Liver (tissue), 3 donors: ENCODE data around the gene ZDHHC11B.
"Not testable (repeated sequence)": the region's sequence is repeated elsewhere in the genome, so short reads cannot be mapped to it uniquely, and the experiment has no call there.

Experiments used
- EGR1 ChIP-seq, 2 donors: IDR thresholded peaks; 2 replicates each; pipeline ENCODE4 v1.6.1; 2016 to 2018; ENCODE audit warnings: antibody characterized with exemption in 2 of 2, low read depth in 2 of 2
- JUND ChIP-seq, 2 donors: IDR thresholded peaks; 2 replicates each; pipeline ENCODE4 v1.6.1; 2016; ENCODE audit warnings: antibody characterized with exemption in 2 of 2
- NR2F2 ChIP-seq: IDR thresholded peaks from 2 replicates; pipeline ENCODE4 v1.6.1; 2016; ENCODE audit warnings: antibody characterized with exemption
- RAD21 ChIP-seq, 2 donors: IDR thresholded peaks; 2 replicates each; pipeline ENCODE4 v1.6.1; 2016; ENCODE audit warnings: antibody characterized with exemption in 2 of 2, mild to moderate bottlenecking in 2 of 2
- REST ChIP-seq: IDR thresholded peaks from 2 replicates; pipeline ENCODE4 v1.6.1; 2016; ENCODE audit warnings: antibody characterized with exemption, mild to moderate bottlenecking
- SP1 ChIP-seq: IDR thresholded peaks from 2 replicates; pipeline ENCODE4 v1.6.1; 2018; ENCODE audit warnings: antibody characterized with exemption, mild to moderate bottlenecking
- TAF1 ChIP-seq: conservative IDR thresholded peaks from 2 replicates; pipeline ENCODE4 v1.6.1; 2016; ENCODE audit warnings: antibody characterized with exemption, mild to moderate bottlenecking
- YY1 ChIP-seq: IDR thresholded peaks from 2 replicates; pipeline ENCODE4 v1.6.1; 2016; ENCODE audit warnings: antibody characterized with exemption, mild to moderate bottlenecking
- TF ChIP-seq, protein P1 (sequence below): fragments of 150-350 bp; IDR thresholded peaks from 2 replicates; pipeline ENCODE4 v1.5.1; 2017; ENCODE audit warnings: improper control_type of control experiment, low read depth, low read length; ENCODE audit not compliant: missing input control
- TF ChIP-seq, protein P2 (sequence below): IDR thresholded peaks from 2 replicates; pipeline ENCODE4 v1.6.1; 2016; ENCODE audit warnings: antibody characterized with exemption
- TF ChIP-seq, protein P3 (sequence below): IDR thresholded peaks from 2 replicates; pipeline ENCODE4 v1.6.1; 2016; ENCODE audit warnings: antibody characterized with exemption
- TF ChIP-seq, protein P4 (sequence below): IDR thresholded peaks from 2 replicates; pipeline ENCODE4 v1.6.1; 2016; ENCODE audit warnings: antibody characterized with exemption
- donor health status: healthy.
- donor health status: healthy.

DNA sequence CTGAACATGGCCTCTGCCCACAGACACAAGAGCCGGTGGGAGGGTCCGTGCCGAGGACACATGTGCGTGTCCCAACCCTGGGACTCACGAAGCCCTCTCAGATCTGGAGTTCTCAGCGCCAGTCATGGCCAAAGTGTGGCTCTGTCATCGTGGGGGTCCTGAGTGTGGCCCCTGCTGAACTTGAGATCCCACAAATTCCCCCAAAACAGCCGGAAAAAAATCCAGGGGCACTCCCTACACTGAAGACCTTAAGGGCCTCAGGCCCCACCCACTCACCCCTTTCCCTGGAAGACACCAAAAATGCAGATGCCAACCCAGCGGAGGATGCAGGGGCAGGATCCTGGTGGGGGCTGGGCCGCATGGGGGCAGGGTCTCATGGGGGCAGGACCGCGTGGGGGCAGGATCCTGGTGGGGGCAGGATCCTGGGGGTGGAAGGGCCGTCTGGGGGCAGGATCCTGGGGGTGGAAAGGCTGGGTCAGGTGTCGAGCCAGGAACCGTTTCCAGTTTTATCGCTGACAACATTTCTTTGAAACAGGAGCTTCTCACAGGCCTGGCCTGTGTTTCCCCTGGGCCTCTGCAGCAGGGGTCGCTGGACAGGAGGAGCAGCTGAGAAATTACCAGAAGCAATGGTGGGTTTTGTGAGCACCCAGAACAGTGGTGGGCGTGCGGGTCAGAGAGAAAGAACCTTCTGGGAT is 13.3 kb downstream of the ZDHHC11B start:
- TF ChIP-seq JUND (IDR thresholded peaks at IDR 0.05); EGR1 (IDR thresholded peaks at IDR 0.05; ENCODE audit: low read depth in 2 of 2); NR2F2; YY1; TAF1; REST; RAD21 (IDR thresholded peaks at IDR 0.05); SP1: not testable (repeated sequence)
- TF ChIP-seq, protein P1, sequence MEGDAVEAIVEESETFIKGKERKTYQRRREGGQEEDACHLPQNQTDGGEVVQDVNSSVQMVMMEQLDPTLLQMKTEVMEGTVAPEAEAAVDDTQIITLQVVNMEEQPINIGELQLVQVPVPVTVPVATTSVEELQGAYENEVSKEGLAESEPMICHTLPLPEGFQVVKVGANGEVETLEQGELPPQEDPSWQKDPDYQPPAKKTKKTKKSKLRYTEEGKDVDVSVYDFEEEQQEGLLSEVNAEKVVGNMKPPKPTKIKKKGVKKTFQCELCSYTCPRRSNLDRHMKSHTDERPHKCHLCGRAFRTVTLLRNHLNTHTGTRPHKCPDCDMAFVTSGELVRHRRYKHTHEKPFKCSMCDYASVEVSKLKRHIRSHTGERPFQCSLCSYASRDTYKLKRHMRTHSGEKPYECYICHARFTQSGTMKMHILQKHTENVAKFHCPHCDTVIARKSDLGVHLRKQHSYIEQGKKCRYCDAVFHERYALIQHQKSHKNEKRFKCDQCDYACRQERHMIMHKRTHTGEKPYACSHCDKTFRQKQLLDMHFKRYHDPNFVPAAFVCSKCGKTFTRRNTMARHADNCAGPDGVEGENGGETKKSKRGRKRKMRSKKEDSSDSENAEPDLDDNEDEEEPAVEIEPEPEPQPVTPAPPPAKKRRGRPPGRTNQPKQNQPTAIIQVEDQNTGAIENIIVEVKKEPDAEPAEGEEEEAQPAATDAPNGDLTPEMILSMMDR, result not testable (repeated sequence)
- TF ChIP-seq, protein P2, sequence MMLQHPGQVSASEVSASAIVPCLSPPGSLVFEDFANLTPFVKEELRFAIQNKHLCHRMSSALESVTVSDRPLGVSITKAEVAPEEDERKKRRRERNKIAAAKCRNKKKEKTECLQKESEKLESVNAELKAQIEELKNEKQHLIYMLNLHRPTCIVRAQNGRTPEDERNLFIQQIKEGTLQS, result not testable (repeated sequence)
- TF ChIP-seq, protein P3, sequence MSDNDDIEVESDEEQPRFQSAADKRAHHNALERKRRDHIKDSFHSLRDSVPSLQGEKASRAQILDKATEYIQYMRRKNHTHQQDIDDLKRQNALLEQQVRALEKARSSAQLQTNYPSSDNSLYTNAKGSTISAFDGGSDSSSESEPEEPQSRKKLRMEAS, result not testable (repeated sequence)
- TF ChIP-seq, protein P4, sequence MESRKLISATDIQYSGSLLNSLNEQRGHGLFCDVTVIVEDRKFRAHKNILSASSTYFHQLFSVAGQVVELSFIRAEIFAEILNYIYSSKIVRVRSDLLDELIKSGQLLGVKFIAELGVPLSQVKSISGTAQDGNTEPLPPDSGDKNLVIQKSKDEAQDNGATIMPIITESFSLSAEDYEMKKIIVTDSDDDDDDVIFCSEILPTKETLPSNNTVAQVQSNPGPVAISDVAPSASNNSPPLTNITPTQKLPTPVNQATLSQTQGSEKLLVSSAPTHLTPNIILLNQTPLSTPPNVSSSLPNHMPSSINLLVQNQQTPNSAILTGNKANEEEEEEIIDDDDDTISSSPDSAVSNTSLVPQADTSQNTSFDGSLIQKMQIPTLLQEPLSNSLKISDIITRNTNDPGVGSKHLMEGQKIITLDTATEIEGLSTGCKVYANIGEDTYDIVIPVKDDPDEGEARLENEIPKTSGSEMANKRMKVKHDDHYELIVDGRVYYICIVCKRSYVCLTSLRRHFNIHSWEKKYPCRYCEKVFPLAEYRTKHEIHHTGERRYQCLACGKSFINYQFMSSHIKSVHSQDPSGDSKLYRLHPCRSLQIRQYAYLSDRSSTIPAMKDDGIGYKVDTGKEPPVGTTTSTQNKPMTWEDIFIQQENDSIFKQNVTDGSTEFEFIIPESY, result not testable (repeated sequence)
